ENCODE measurements around the gene KIRREL1.

Gene KIRREL1

GRCh38 chr1:158068918-158069317, 75.5 kb downstream of the KIRREL1 start:
- TF ChIP-seq CTCF (IDR thresholded peaks at IDR 0.05; ENCODE audit: extremely low read depth, insufficient read depth, missing control alignments): no peak
- in situ Hi-C loops (cut with MboI; ENCODE audit: low pct_unique_long_range_greater_than_20kb, low sequenced_read_pairs, unreplicated experiment): no loop called here
- no peak for DNase-seq (ENCODE audit: low spot score)

GRCh38 chr1:158071138-158071537, 77.7 kb downstream of the KIRREL1 start:
- no peak for TF ChIP-seq CTCF (IDR thresholded peaks at IDR 0.05; ENCODE audit: extremely low read depth, insufficient read depth, missing control alignments)
- no peak for DNase-seq (ENCODE audit: low spot score)
- in situ Hi-C loops (cut with MboI; ENCODE audit: low pct_unique_long_range_greater_than_20kb, low sequenced_read_pairs, unreplicated experiment): no loop called here

GRCh38 chr1:158075078-158075477, 81.6 kb downstream of the KIRREL1 start:
- in situ Hi-C loops (cut with MboI; ENCODE audit: low pct_unique_long_range_greater_than_20kb, low sequenced_read_pairs, unreplicated experiment): no loop called here
- no peak for DNase-seq (ENCODE audit: low spot score)
- TF ChIP-seq CTCF (IDR thresholded peaks at IDR 0.05; ENCODE audit: extremely low read depth, insufficient read depth, missing control alignments): no peak

GRCh38 chr1:158076441-158076840, 83.0 kb downstream of the KIRREL1 start:
- TF ChIP-seq CTCF (IDR thresholded peaks at IDR 0.05; ENCODE audit: extremely low read depth, insufficient read depth, missing control alignments): no peak
- in situ Hi-C loops (cut with MboI; ENCODE audit: low pct_unique_long_range_greater_than_20kb, low sequenced_read_pairs, unreplicated experiment): no loop called here
- DNase-seq (ENCODE audit: low spot score): no peak

GRCh38 chr1:158077411-158078256, 84.2 kb downstream of the KIRREL1 start:
- no peak for TF ChIP-seq CTCF (IDR thresholded peaks at IDR 0.05; ENCODE audit: extremely low read depth, insufficient read depth, missing control alignments)
- DNase-seq (ENCODE audit: low spot score): no peak
- in situ Hi-C loops (cut with MboI; ENCODE audit: low pct_unique_long_range_greater_than_20kb, low sequenced_read_pairs, unreplicated experiment): no loop called here

- DNase-seq (ENCODE audit: low spot score): no peak
- in situ Hi-C loops (cut with MboI; ENCODE audit: low pct_unique_long_range_greater_than_20kb, low sequenced_read_pairs, unreplicated experiment): no loop called here
- no peak for TF ChIP-seq CTCF (IDR thresholded peaks at IDR 0.05; ENCODE audit: extremely low read depth, insufficient read depth, missing control alignments)
Measured at GRCh38 chr1:158078569-158079080, 85.2 kb downstream of the KIRREL1 start.

Measured in GM13977 (cell line).